GM10847 (cell line): ENCODE results near the gene PITPNM3.

Experiments
- POLR2A ChIP-seq: IDR thresholded peaks from 2 replicates; pipeline ENCODE4 v1.6.1; 2011; ENCODE audit not compliant: insufficient read length; ENCODE audit errors: extremely low read depth

The PITPNM3 gene

GRCh38 chr17:6444571-6445335 is 111.6 kb downstream of the PITPNM3 start:
- TF ChIP-seq POLR2A, result no peak

GRCh38 chr17:6443692-6444570 is 112.4 kb downstream of the PITPNM3 start, which contains the start of gene PIMREG:
TSS of gene PIMREG (plus strand) at chr17:6444455. CDS start at chr17:6445111, 656 bp downstream.
- TF ChIP-seq POLR2A, result peak; percentile 73

GRCh38 chr17:6442775-6443174 is 113.6 kb downstream of the PITPNM3 start:
- no peak for TF ChIP-seq POLR2A

GRCh38 chr17:6439951-6440350 is 116.4 kb downstream of the PITPNM3 start:
- no peak for TF ChIP-seq POLR2A

GRCh38 chr17:6437956-6438355 is 118.4 kb downstream of the PITPNM3 start:
- no peak for TF ChIP-seq POLR2A

- TF ChIP-seq POLR2A, result no peak
Observed at GRCh38 chr17:6437466-6437865, 118.9 kb downstream of the PITPNM3 start.

- no peak for TF ChIP-seq POLR2A
Observed at GRCh38 chr17:6435968-6436367, 120.4 kb downstream of the PITPNM3 start.

- no peak for TF ChIP-seq POLR2A
Observed at GRCh38 chr17:6435051-6435450, 121.3 kb downstream of the PITPNM3 start, which contains the start of gene AIPL1. TSS of gene AIPL1 (minus strand) at chr17:6435121. CDS start at chr17:6435104, 17 bp downstream.

- TF ChIP-seq POLR2A, result no peak
Observed at GRCh38 chr17:6430769-6431168, 125.6 kb downstream of the PITPNM3 start.

- TF ChIP-seq POLR2A, result no peak
Observed at GRCh38 chr17:6429266-6429665, 127.1 kb downstream of the PITPNM3 start.

- no peak for TF ChIP-seq POLR2A
Observed at GRCh38 chr17:6428207-6428965, 128.0 kb downstream of the PITPNM3 start.

GRCh38 chr17:6427279-6427781 is 129.0 kb downstream of the PITPNM3 start:
- no peak for TF ChIP-seq POLR2A

- no peak for TF ChIP-seq POLR2A
Observed at GRCh38 chr17:6426356-6427101, 129.8 kb downstream of the PITPNM3 start.

GRCh38 chr17:6425407-6425806 is 130.9 kb downstream of the PITPNM3 start:
- no peak for TF ChIP-seq POLR2A

GRCh38 chr17:6423931-6424330 is 132.4 kb downstream of the PITPNM3 start:
- TF ChIP-seq POLR2A, result no peak
